ENCODE data around the gene RPS13. TPM values are rescaled to one million over a fixed set of nuclear protein-coding genes. Genes with fewer than 3 reads are reported as not detected.
"Not testable (repeated sequence)": the region's sequence is repeated elsewhere in the genome, so short reads cannot be mapped to it uniquely, and the experiment has no call there.

RPS13 gene
- total and polyA plus RNA-seq, 9 of the 15 experiments (the other 6 are each of a cell fraction or from before 2014, with no cell fraction given): 1,267 to 3,714 (median 1,762) TPM

- H4K20me1 ChIP-seq (replicated peaks; ENCODE audit: control insufficient read depth, insufficient read depth, low read length): no peaks in the 10 kb centered on the region
- in situ Hi-C loops (cut with MboI): no loop called here
- H3K4me3 ChIP-seq: no peak overlapping the region
- FAIRE-seq: no peak
- no peaks in the 10 kb centered on the region; the same call in 1 of the 2 replicates for H3K9me3 ChIP-seq (replicated peaks; ENCODE audit: control insufficient read depth, insufficient read depth, low read depth, low read length)
- H2AFZ ChIP-seq (ENCODE audit: low read depth, low read length): no peak overlapping the region
- no peaks in the 10 kb centered on the region; a peak in 1 of 5 replicates for H3K4me1 ChIP-seq (replicated peaks in 1 of 2; ENCODE audit: control insufficient read depth in 2 of 2, insufficient read depth in 2 of 2, low read length in 2 of 2)
- peaks cover 5 to 13% of the 10 kb centered on the region in 2 experiments; a peak in 3 of 5 replicates for H3K27me3 ChIP-seq (ENCODE audit: control insufficient read depth in 2 of 2, insufficient read depth in 2 of 2, low read length in 2 of 2)
- peak; percentile 64 for ATAC-seq
- H3K4me2 ChIP-seq (ENCODE audit: insufficient read depth, low read length): no peak overlapping the region
- no peak overlapping the region for H3K9ac ChIP-seq (ENCODE audit: insufficient read depth in 1 of 2, low read depth in 2 of 2, low read length in 2 of 2)
- no peaks in the 10 kb centered on the region for H3K79me2 ChIP-seq (ENCODE audit: control insufficient read depth, insufficient read depth, low read length)
- intact Hi-C loops (cut with micrococcal nuclease): no loop called here
- H3K9me1 ChIP-seq (ENCODE audit: control insufficient read depth, insufficient read depth, low read length): no peaks in the 10 kb centered on the region
- DNase-seq (ENCODE audit: extremely low read depth in 1 of 4, low spot score in 3 of 4): peak in 1 of 4 experiments; percentile 12
- WGBS (ENCODE audit: insufficient coverage, low coverage, missing lambda C conversion rate): 1% methylated on average over 5 of the region's 6 CpGs
- H3K27ac ChIP-seq (ENCODE audit: extremely low read depth, low read depth, low read length): no peak overlapping the region
- BruUV-seq (replicated peaks): no TSS peak
- TF ChIP-seq GATAD2A (IDR thresholded peaks at IDR 0.05): no peak
- TF ChIP-seq CTCF (IDR thresholded peaks at IDR 0.05 in 2 of 3, conservative IDR thresholded peaks at IDR 0.05 in 1 of 3; ENCODE audit: insufficient read depth in 2 of 3, low read depth in 1 of 3, low read length in 3 of 3): peak in 1 of 3 experiments; percentile 22; a peak in 1 of 6 replicates
- 0 out of 4 replicates have a peak, but pooled peaks of 1 of the 2 experiments have one; percentile 12 for TF ChIP-seq RAD21 (CRISPR knock-in tag; conservative IDR thresholded peaks at IDR 0.05 in 1 of 2, IDR thresholded peaks at IDR 0.05 in 1 of 2)
- TF ChIP-seq CHCHD3 (CRISPR knock-in tag; IDR thresholded peaks at IDR 0.05): no peak
- TF ChIP-seq ZKSCAN8 (CRISPR knock-in tag; IDR thresholded peaks at IDR 0.05): no peak
- no peak for TF ChIP-seq POLR2H (tag; IDR thresholded peaks at IDR 0.05; ENCODE audit: low read depth)
- no peaks in the 10 kb centered on the region for H3K36me3 ChIP-seq (ENCODE audit: control insufficient read depth, insufficient read depth, low read length)
- POLR2A ChIA-PET: interaction anchor here (0.7 kb wide), 1 partner anchor 382 kb away, joined by 3 read pairs; no protein-coding TSS in a partner anchor
- CTCF ChIA-PET (ENCODE audit: low intra/inter-chr PET ratio): no interaction called here
Measured at GRCh38 chr11:17036666-17037658, 40.5 kb downstream of the RPS13 start.

GRCh38 chr11:17034027-17034426 lies 43.4 kb downstream of the RPS13 start:
- DNase-seq (ENCODE audit: extremely low read depth in 1 of 4, low spot score in 3 of 4); H3K4me1 ChIP-seq (replicated peaks in 1 of 2; ENCODE audit: control insufficient read depth in 2 of 2, insufficient read depth in 2 of 2, low read length in 2 of 2); FAIRE-seq; H3K9ac ChIP-seq (ENCODE audit: insufficient read depth in 1 of 2, low read depth in 2 of 2, low read length in 2 of 2); H3K9me1 ChIP-seq (ENCODE audit: control insufficient read depth, insufficient read depth, low read length); CTCF ChIA-PET (ENCODE audit: low intra/inter-chr PET ratio); H3K4me3 ChIP-seq; H3K27ac ChIP-seq (ENCODE audit: extremely low read depth, low read depth, low read length); POLR2A ChIA-PET; H3K9me3 ChIP-seq (replicated peaks; ENCODE audit: control insufficient read depth, insufficient read depth, low read depth, low read length); intact Hi-C loops (cut with micrococcal nuclease); H3K36me3 ChIP-seq (ENCODE audit: control insufficient read depth, insufficient read depth, low read length); H3K79me2 ChIP-seq (ENCODE audit: control insufficient read depth, insufficient read depth, low read length); H3K4me2 ChIP-seq (ENCODE audit: insufficient read depth, low read length); ATAC-seq; in situ Hi-C loops (cut with MboI); H2AFZ ChIP-seq (ENCODE audit: low read depth, low read length); H3K27me3 ChIP-seq (ENCODE audit: control insufficient read depth in 2 of 2, insufficient read depth in 2 of 2, low read length in 2 of 2); BruUV-seq (replicated peaks); H4K20me1 ChIP-seq (replicated peaks; ENCODE audit: control insufficient read depth, insufficient read depth, low read length): not testable (repeated sequence)
- WGBS (ENCODE audit: insufficient coverage, low coverage, missing lambda C conversion rate): 0% methylated on average over 8 of the region's 10 CpGs
